Activated CD8-positive, alpha-beta T cell treated with anti-CD3 and anti-CD28 coated beads for 36 hours (primary cell): Measurements from ENCODE around the gene OR51L1. TPM values are rescaled to one million over a fixed set of nuclear protein-coding genes. Genes with fewer than 3 reads are reported as not detected.

Experiments
- ATAC-seq: fragments of 200-7000 bp; cut with Tn5 transposase; one replicate; pipeline ENCODE4 v1.10.0; 2021; ENCODE audit warnings: mild to moderate bottlenecking, moderate library complexity
- CTCF ChIA-PET: fragments of 350-600 bp; sonication (Branson Sonifier 250); formaldehyde crosslinking; loops from one replicate; lab custom pipeline; 2021; ENCODE audit warnings: antibody characterized with exemption; lab: Charles Lee
- POLR2A ChIA-PET: fragments of 350-600 bp; sonication (Branson Sonifier 250); formaldehyde crosslinking; loops from one replicate; lab custom pipeline; 2021; ENCODE audit warnings: antibody characterized with exemption; lab: Charles Lee
- DNase-seq: peaks from one replicate; pipeline ENCODE4 v3.0.0-alpha.2; 2020
- H3K27ac Mint-ChIP-seq: one replicate; pipeline ENCODE4 v1.8.0; 2021; ENCODE audit warnings: mild to moderate bottlenecking, mixed read lengths
- H3K27me3 Mint-ChIP-seq: one replicate; pipeline ENCODE4 v1.8.0; 2021; ENCODE audit warnings: mixed read lengths
- H3K36me3 Mint-ChIP-seq: one replicate; pipeline ENCODE4 v1.8.0; 2021; ENCODE audit warnings: low read depth, mixed read lengths
- H3K4me1 Mint-ChIP-seq: one replicate; pipeline ENCODE4 v1.8.0; 2021; ENCODE audit warnings: low read depth, mixed read lengths
- H3K4me3 Mint-ChIP-seq: one replicate; pipeline ENCODE4 v1.8.0; 2021; ENCODE audit warnings: mild to moderate bottlenecking, moderate library complexity, mixed read lengths
- H3K9me3 Mint-ChIP-seq: one replicate; pipeline ENCODE4 v1.8.0; 2021; ENCODE audit warnings: mixed read lengths
- intact Hi-C: fragments of 100-400 bp; cut with micrococcal nuclease; formaldehyde crosslinking; loops from one replicate; pipeline ENCODE4 v1.10.0; 2022
- total RNA-seq, 2 experiments: library from RNA; stranded (reverse); gene quantifications; one replicate each; pipeline ENCODE4 v1.2.3, GENCODE V29; 2021
- TF ChIP-seq, protein P1 (sequence below): fragments of 200-600 bp; IDR thresholded peaks from one replicate; pipeline ENCODE4 v1.8.0; 2022; ENCODE audit warnings: antibody characterized with exemption, mild to moderate bottlenecking

Gene OR51L1
- total RNA-seq, 2 experiments from 2014 or later, result not detected

DNA sequence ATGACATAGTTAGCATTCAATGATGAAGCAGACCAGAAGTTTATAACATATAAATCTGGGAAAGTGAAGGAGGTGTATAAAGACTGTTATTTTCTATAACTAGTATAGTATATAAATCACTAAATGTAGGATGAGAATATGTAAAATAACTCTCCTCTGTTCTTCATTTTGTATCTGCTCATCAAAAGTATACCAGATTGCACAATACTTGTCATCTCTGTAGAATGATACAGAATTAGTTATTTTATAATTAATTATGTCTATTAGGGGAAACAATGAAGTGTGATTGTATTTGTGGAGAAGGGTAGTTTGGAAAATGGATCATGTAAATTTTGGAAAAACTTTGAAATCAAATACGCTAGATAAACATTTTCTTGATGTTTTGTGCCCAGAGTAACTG is 18.4 kb downstream of the OR51L1 start:
- H3K9me3 Mint-ChIP-seq, result no peaks in the 10 kb centered on the region
- intact Hi-C loops, result no loop called here
- DNase-seq (no peak), ATAC-seq (no peak)
- no peak overlapping the region for H3K27ac Mint-ChIP-seq
- no peaks in the 10 kb centered on the region for H3K4me1 Mint-ChIP-seq
- TF ChIP-seq, protein P1, sequence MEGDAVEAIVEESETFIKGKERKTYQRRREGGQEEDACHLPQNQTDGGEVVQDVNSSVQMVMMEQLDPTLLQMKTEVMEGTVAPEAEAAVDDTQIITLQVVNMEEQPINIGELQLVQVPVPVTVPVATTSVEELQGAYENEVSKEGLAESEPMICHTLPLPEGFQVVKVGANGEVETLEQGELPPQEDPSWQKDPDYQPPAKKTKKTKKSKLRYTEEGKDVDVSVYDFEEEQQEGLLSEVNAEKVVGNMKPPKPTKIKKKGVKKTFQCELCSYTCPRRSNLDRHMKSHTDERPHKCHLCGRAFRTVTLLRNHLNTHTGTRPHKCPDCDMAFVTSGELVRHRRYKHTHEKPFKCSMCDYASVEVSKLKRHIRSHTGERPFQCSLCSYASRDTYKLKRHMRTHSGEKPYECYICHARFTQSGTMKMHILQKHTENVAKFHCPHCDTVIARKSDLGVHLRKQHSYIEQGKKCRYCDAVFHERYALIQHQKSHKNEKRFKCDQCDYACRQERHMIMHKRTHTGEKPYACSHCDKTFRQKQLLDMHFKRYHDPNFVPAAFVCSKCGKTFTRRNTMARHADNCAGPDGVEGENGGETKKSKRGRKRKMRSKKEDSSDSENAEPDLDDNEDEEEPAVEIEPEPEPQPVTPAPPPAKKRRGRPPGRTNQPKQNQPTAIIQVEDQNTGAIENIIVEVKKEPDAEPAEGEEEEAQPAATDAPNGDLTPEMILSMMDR, result no peak
- ChIA-PET CTCF (no interaction called here), POLR2A (no interaction called here)
- H3K27me3 Mint-ChIP-seq, result peaks cover 2% of the 10 kb centered on the region
- H3K4me3 Mint-ChIP-seq, result no peak overlapping the region
- no peaks in the 10 kb centered on the region for H3K36me3 Mint-ChIP-seq

DNA sequence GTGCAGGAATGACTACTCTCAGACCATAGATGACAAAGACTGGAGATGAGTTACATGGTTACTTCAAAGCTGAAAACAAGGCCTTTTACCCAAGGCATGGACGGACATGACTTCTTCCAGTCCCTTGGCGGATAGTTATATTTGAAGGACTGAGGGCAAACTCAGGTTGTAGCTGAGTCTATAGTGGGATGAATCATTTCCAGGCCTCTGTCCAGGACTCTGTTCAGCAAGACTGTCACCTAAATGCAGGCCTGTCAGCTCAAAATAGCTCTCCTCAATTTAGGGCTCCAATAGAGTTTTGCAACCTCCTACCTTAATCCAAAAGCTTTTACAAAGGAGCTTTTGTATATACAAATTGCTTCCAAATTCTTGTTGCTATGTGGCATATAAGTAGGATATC is 27.3 kb downstream of the OR51L1 start:
- H3K36me3 Mint-ChIP-seq, result no peaks in the 10 kb centered on the region
- CTCF ChIA-PET, result interaction anchor here (0.6 to 1.1 kb wide), 2 partner anchors 395 to 825 kb away, joined by 3 read pairs; no protein-coding TSS in a partner anchor

DNA sequence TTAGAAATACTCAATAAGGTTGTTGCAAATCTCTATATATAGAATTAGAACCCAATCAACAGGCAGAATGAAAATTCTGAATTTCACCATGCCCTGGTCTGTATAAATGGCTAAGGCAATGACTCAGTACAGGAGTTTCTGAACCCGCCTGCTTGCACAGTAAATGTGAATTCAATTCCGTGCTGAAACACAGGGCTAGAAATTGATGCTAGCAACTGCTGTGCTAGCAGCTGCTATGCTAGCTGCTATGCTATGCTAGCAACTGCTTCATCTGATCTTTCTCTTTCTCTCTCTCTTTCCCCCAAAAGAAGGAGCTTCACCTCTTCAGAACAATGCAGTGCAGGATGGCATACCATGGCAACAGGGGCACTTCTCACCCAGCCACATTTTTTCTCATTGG is 42.0 kb downstream of the OR51L1 start:
- TF ChIP-seq, protein P1, result no peak
- DNase-seq (no peak), ATAC-seq (no peak)
- Mint-ChIP-seq H3K4me1 (no peaks in the 10 kb centered on the region), H3K4me3 (no peak overlapping the region), H3K27me3 (no peaks in the 10 kb centered on the region), H3K36me3 (no peaks in the 10 kb centered on the region), H3K9me3 (no peaks in the 10 kb centered on the region), H3K27ac (no peak overlapping the region)
- ChIA-PET POLR2A (no interaction called here), CTCF (no interaction called here)
- intact Hi-C loops, result no loop called here

More for the DNA sequence above, 27.3 kb downstream of the OR51L1 start:
- H3K9me3 Mint-ChIP-seq, result peaks cover 15% of the 10 kb centered on the region
- POLR2A ChIA-PET, result no interaction called here
- no peaks in the 10 kb centered on the region for H3K27me3 Mint-ChIP-seq
- H3K27ac Mint-ChIP-seq, result no peak overlapping the region
- TF ChIP-seq, protein P1, result no peak
- DNase-seq (no peak), ATAC-seq (no peak)
- H3K4me1 Mint-ChIP-seq, result no peaks in the 10 kb centered on the region
- H3K4me3 Mint-ChIP-seq, result no peak overlapping the region
- intact Hi-C loops, result no loop called here

DNA sequence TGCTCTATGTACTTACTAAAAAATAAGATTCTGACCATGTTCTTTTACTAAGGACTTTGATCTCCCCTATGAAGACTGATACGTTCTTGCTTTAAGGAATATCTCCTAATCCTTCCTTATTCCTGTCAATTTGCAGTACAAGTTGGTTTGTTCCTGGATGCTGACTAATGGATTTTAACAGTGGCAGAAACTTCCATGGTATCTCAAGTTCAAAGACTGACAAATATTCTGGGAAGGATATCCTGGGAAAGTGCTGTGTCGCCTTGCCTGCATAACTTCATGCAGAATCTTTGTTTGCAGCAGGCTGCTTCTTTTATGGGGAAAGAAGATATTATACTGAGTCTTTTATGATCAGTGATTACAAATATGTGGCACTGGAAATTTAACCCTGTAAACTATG is 43.3 kb downstream of the OR51L1 start:
- H3K9me3 Mint-ChIP-seq, result no peaks in the 10 kb centered on the region
- ChIA-PET CTCF (no interaction called here), POLR2A (no interaction called here)
- H3K36me3 Mint-ChIP-seq, result no peaks in the 10 kb centered on the region
- ATAC-seq, result no peak
- H3K27ac Mint-ChIP-seq, result no peak overlapping the region
- H3K4me3 Mint-ChIP-seq, result no peak overlapping the region
- TF ChIP-seq, protein P1, result no peak
- intact Hi-C loops, result no loop called here
- no peaks in the 10 kb centered on the region for H3K4me1 Mint-ChIP-seq
- no peak for DNase-seq
- no peaks in the 10 kb centered on the region for H3K27me3 Mint-ChIP-seq

DNA sequence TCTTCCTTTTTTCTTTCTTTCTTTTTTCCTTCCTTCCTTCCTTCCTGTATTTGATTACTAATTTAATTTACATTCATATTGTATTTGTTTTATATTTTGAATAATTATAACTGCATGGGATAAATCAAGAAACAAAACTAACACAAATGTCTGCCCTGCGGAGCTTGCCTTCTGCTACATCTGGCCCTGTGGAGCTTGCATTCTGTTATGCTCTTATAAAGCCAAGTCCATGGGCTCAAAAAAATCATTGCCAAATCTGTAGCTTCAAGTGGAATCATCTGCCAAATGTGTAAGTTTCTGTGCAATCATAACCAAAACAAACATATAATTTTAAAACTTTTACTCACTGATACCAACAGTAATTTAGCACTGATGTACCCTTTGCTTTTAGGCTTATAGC is 43.7 kb downstream of the OR51L1 start:
- ChIA-PET CTCF (no interaction called here), POLR2A (no interaction called here)
- H3K9me3 Mint-ChIP-seq, result no peaks in the 10 kb centered on the region
- intact Hi-C loops, result no loop called here
- no peaks in the 10 kb centered on the region for H3K4me1 Mint-ChIP-seq
- no peak overlapping the region for H3K4me3 Mint-ChIP-seq
- no peaks in the 10 kb centered on the region for H3K27me3 Mint-ChIP-seq
- H3K27ac Mint-ChIP-seq, result no peak overlapping the region
- TF ChIP-seq, protein P1, result no peak
- H3K36me3 Mint-ChIP-seq, result no peaks in the 10 kb centered on the region
- no peak for DNase-seq
- ATAC-seq, result no peak
